ENCODE results near the gene C21orf91.

The C21orf91 gene

GRCh38 chr21:17768840-17769446 lies 50.2 kb downstream of the C21orf91 start:
- H3K27ac ChIP-seq (replicated peaks): no peak overlapping the region
- no peak for DNase-seq (ENCODE audit: low read depth in 1 of 2, low spot score in 1 of 2)
- no peak for TF ChIP-seq REST (IDR thresholded peaks at IDR 0.05; ENCODE audit: insufficient replicate concordance, low read depth)
- no peak for TF ChIP-seq CTCF (IDR thresholded peaks at IDR 0.05; ENCODE audit: insufficient read depth, low read length)
- no peak for TF ChIP-seq SPI1 (IDR thresholded peaks at IDR 0.05; ENCODE audit: borderline replicate concordance, low read depth)
- TF ChIP-seq GABPA (IDR thresholded peaks at IDR 0.05; ENCODE audit: low read depth): no peak
- TF ChIP-seq POLR2AphosphoS5 (IDR thresholded peaks at IDR 0.05; ENCODE audit: low read depth): no peak
- H3K27me3 ChIP-seq (ENCODE audit: insufficient read depth, poor library complexity, severe bottlenecking): no peaks in the 10 kb centered on the region
- H3K4me3 ChIP-seq (replicated peaks; ENCODE audit: insufficient read depth, low read length): no peak overlapping the region

GRCh38 chr21:17765207-17765606 lies 53.9 kb downstream of the C21orf91 start:
- TF ChIP-seq GABPA (IDR thresholded peaks at IDR 0.05; ENCODE audit: low read depth) (no peak), REST (IDR thresholded peaks at IDR 0.05; ENCODE audit: insufficient replicate concordance, low read depth) (no peak), POLR2AphosphoS5 (IDR thresholded peaks at IDR 0.05; ENCODE audit: low read depth) (no peak), CTCF (IDR thresholded peaks at IDR 0.05; ENCODE audit: insufficient read depth, low read length) (no peak), SPI1 (IDR thresholded peaks at IDR 0.05; ENCODE audit: borderline replicate concordance, low read depth) (no peak)
- no peaks in the 10 kb centered on the region for H3K27me3 ChIP-seq (ENCODE audit: insufficient read depth, poor library complexity, severe bottlenecking)
- no peak for DNase-seq (ENCODE audit: low read depth in 1 of 2, low spot score in 1 of 2)
- H3K27ac ChIP-seq (replicated peaks): no peak overlapping the region
- no peak overlapping the region for H3K4me3 ChIP-seq (replicated peaks; ENCODE audit: insufficient read depth, low read length)

- no peak for DNase-seq (ENCODE audit: low read depth in 1 of 2, low spot score in 1 of 2)
- TF ChIP-seq CTCF (IDR thresholded peaks at IDR 0.05; ENCODE audit: insufficient read depth, low read length): no peak
- TF ChIP-seq GABPA (IDR thresholded peaks at IDR 0.05; ENCODE audit: low read depth): no peak
- TF ChIP-seq POLR2AphosphoS5 (IDR thresholded peaks at IDR 0.05; ENCODE audit: low read depth): no peak
- TF ChIP-seq REST (IDR thresholded peaks at IDR 0.05; ENCODE audit: insufficient replicate concordance, low read depth): no peak
- no peak for TF ChIP-seq SPI1 (IDR thresholded peaks at IDR 0.05; ENCODE audit: borderline replicate concordance, low read depth)
- H3K27ac ChIP-seq (replicated peaks): no peak overlapping the region
- no peaks in the 10 kb centered on the region for H3K27me3 ChIP-seq (ENCODE audit: insufficient read depth, poor library complexity, severe bottlenecking)
- no peak overlapping the region for H3K4me3 ChIP-seq (replicated peaks; ENCODE audit: insufficient read depth, low read length)
Measured at GRCh38 chr21:17763288-17764037, 55.7 kb downstream of the C21orf91 start.

All from HL-60 (cell line).